Hepatocyte (in vitro differentiated cells): ENCODE data around the gene PVALEF.

Source experiments
- CTCF ChIP-seq: fragments of 200-600 bp; sonication (generic); IDR thresholded peaks from 2 replicates; pipeline ENCODE4 v1.5.1; 2016; ENCODE audit warnings: antibody characterized with exemption, mild to moderate bottlenecking; ENCODE audit not compliant: poor library complexity
- EZH2 ChIP-seq: fragments of 200-600 bp; sonication (generic); IDR thresholded peaks from 2 replicates; pipeline ENCODE4 v1.6.1; 2016; ENCODE audit warnings: antibody characterized with exemption, mild to moderate bottlenecking, borderline replicate concordance

- TF ChIP-seq CTCF (no peak), EZH2 (no peak)
These were observed 35.5 kb upstream of the PVALEF start for GRCh38 chr17:81129711-81130367.
